Aorta (tissue), 5 donors: ENCODE results near the gene RGMA. TPM values are rescaled to one million over a fixed set of nuclear protein-coding genes. Genes with fewer than 3 reads are reported as not detected.

ENCODE experiments used
- ATAC-seq: fragments of 200-7000 bp; cut with Tn5 transposase; one replicate; pipeline ENCODE4 v1.9.1; 2022; ENCODE audit warnings: moderate library complexity; ENCODE audit not compliant: low FRiP score
- DNase-seq, 2 donors: peaks; one replicate each; pipeline ENCODE4 v3.0.0-alpha.2; 2020
- H3K27ac ChIP-seq, 2 donors: one replicate each; pipeline ENCODE4 v1.5.1; 2013; ENCODE audit warnings: low read length in 2 of 2, mild to moderate bottlenecking in 2 of 2, moderate library complexity in 2 of 2, control low read depth in 1 of 2, inconsistent platforms in 1 of 2, low read depth in 1 of 2
- H3K27me3 ChIP-seq, 2 donors: one replicate each; pipeline ENCODE4 v1.6.1; 2013; ENCODE audit warnings: control low read depth in 1 of 2, low read length in 1 of 2, mild to moderate bottlenecking in 1 of 2, moderate library complexity in 1 of 2; ENCODE audit not compliant: insufficient read depth in 2 of 2, control insufficient read depth in 1 of 2
- H3K36me3 ChIP-seq, 2 donors: one replicate each; pipeline ENCODE4 v1.6.1; 2013; ENCODE audit warnings: control low read depth in 1 of 2, low read length in 1 of 2, mild to moderate bottlenecking in 1 of 2; ENCODE audit not compliant: insufficient read depth in 2 of 2, control insufficient read depth in 1 of 2
- H3K4me1 ChIP-seq, 2 donors: one replicate each; pipeline ENCODE4 v1.6.1; 2013; ENCODE audit warnings: low read length in 2 of 2, control low read depth in 1 of 2, mild to moderate bottlenecking in 1 of 2, moderate library complexity in 1 of 2; ENCODE audit not compliant: insufficient read depth in 2 of 2, control insufficient read depth in 1 of 2
- H3K4me3 ChIP-seq, 2 donors: one replicate each; pipeline ENCODE4 v1.5.1; 2013; ENCODE audit warnings: low read length in 2 of 2, control low read depth in 1 of 2, mild to moderate bottlenecking in 1 of 2
- H3K9me3 ChIP-seq: one replicate; pipeline ENCODE4 v1.6.1; 2013; ENCODE audit warnings: mild to moderate bottlenecking, low read length; ENCODE audit not compliant: control insufficient read depth
- WGBS, 2 donors: extraction: QIAGEN DNeasy Blood & Tissue Kit; methylation state at CpG; one replicate each; pipeline ENCODE4 v1.1.7; 2013; 5-methylcytosine and 5-hydroxymethylcytosine counted together
- intact Hi-C, 2 donors: fragments of 100-400 bp; cut with DNase I; formaldehyde crosslinking; loops; one replicate each; pipeline versions ENCODE4 v1.14.2 to v1.15.0; 2022
- polyA plus RNA-seq, 2 donors: library from polyadenylated mRNA; stranded (reverse); fragments of 200-250 nt; gene quantifications; one replicate each; pipeline ENCODE4 v1.2.3, GENCODE V29; 2013
- total RNA-seq, 2 donors: library from RNA; stranded (reverse); fragmentation: NEBNext Ultra II Directional; extraction: Animal tissue kit (Norgen Biotek cat#: 25700); gene quantifications; one replicate each; pipeline ENCODE4 v1.2.1, GENCODE V29; 2021
- donor health status: healthy with polysubstance abuse.
- donor health status: Bipolar disorder and iron deficiency.
- donor health status: DM: no; HTN: no; CAD: no.
- donor health status: DM: no; HTN: no; CAD: no.
- donor health status: DM: yes; HTN: yes; CAD: no.

RGMA gene
- total and polyA plus RNA-seq, 4 donors, result 4.4 to 50.3 (median 19.4) TPM

DNA sequence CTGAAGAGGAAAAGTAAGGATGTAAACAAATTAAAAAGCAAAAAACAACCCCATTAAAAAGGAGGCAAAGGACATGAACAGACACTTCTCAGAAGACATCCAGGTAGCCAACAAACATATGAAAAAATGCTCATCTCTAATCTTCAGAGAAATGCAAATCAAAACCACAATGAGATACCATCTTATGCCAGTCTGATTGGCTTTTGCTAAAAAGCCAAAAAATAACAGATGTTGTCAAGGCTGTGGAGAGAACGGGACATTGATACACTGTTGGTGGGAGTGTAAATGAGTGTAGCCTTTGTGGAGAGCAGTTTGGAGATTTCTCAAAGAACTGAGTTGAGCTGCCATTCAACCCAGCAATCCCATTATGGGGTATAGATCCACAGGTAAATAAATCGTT is 18.6 kb upstream of the RGMA start:
- no peak overlapping the region for H3K27ac ChIP-seq
- H3K9me3 ChIP-seq, result peaks cover 5% of the 10 kb centered on the region
- no peak for DNase-seq
- 93 to 95% methylated on average over 2 of the region's 2 CpGs for WGBS, 2 donors
- intact Hi-C loops, result no loop called here
- no peaks in the 10 kb centered on the region for H3K4me1 ChIP-seq
- no peak overlapping the region for H3K4me3 ChIP-seq
- no peaks in the 10 kb centered on the region for H3K27me3 ChIP-seq
- no peak for ATAC-seq
- H3K36me3 ChIP-seq, result no peaks in the 10 kb centered on the region

DNA sequence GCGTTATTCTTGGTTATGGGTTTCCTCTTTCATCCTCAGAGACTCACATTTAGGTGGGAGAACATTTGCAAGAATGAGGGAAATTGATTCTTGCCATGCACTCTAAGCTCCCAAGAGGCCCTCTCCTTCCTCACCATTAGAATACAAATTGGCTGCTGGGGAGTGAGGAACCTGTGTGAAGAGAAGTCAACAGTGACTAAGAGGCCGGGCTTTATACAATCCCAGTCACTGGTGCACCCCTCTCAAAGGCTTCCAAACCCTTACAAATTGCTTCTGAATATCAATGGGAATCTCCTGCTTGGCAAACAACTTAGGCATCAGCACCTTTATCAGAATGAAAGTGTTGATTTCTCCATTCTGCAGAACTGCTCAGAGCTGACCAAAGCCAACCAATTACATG is 16.5 kb upstream of the RGMA start:
- peaks cover 6% of the 10 kb centered on the region for H3K9me3 ChIP-seq
- no peaks in the 10 kb centered on the region for H3K27me3 ChIP-seq
- H3K36me3 ChIP-seq, result no peaks in the 10 kb centered on the region
- 82 to 84% methylated on average over 2 of the region's 2 CpGs for WGBS, 2 donors
- ATAC-seq (no peak), DNase-seq (no peak)
- no peak overlapping the region for H3K27ac ChIP-seq
- H3K4me3 ChIP-seq, result no peak overlapping the region
- no peaks in the 10 kb centered on the region for H3K4me1 ChIP-seq
- intact Hi-C loops, result no loop called here

- peaks cover 6% of the 10 kb centered on the region for H3K9me3 ChIP-seq
- no peak for ATAC-seq
- no peaks in the 10 kb centered on the region for H3K27me3 ChIP-seq
- H3K4me1 ChIP-seq, result no peaks in the 10 kb centered on the region
- H3K36me3 ChIP-seq, result no peaks in the 10 kb centered on the region
- intact Hi-C loops, result no loop called here
- no peak overlapping the region for H3K27ac ChIP-seq
- no peak for DNase-seq
- H3K4me3 ChIP-seq, result no peak overlapping the region
- WGBS, 2 donors, result 87 to 89% methylated on average over 2 of the region's 2 CpGs
Measured at GRCh38 chr15:93103823-93104222, 14.8 kb upstream of the RGMA start.

DNA sequence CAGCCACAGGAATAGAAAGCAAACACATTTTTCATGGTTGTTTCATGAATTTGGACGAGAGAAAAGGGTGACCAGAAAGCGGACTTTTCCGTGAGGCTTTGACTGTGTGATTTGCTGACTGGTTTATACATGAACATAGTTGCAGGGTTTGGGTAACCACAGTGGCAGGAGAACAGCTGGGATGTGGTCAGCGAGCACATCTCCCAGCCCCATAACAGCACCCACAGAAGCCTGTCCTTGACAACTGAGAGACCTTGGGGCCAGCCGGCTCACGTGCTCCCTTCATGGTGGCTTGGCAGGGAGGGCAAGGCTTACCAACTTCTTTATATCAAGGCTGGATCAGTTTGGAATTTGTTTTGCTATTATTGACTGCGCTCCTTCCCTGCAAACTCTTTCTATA is 13.2 kb upstream of the RGMA start:
- Histone ChIP-seq H3K36me3 (no peaks in the 10 kb centered on the region), H3K27me3 (no peaks in the 10 kb centered on the region), H3K4me1 (no peaks in the 10 kb centered on the region), H3K4me3 (no peak overlapping the region), H3K9me3 (peaks cover 7% of the 10 kb centered on the region), H3K27ac (no peak overlapping the region)
- DNase-seq (no peak), ATAC-seq (no peak)
- intact Hi-C loops, result no loop called here
- WGBS, 2 donors, result 90 to 91% methylated on average over 7 of the region's 7 CpGs

DNA sequence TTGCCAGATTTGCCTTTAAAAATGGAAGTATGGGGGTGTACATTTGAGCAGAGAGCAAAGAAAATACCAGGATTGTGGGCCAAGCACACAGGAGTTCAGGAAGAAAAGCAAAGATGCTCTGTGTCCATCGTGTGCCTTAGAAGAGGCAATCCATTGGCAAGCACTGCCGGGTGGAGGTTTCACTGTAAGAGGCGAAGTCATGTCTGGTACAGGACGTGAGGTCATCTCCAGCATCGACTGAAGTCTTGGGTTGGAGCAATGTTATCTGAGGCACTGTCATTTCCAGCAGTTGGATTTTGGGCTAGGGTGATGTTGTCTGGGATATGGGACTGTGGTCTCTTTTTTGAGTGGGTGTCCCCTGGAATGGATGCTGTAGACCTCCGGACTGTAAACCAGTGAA is 4.8 kb upstream of the RGMA start:
- ATAC-seq (no peak), DNase-seq (no peak)
- intact Hi-C loops, result no loop called here
- H3K27ac ChIP-seq, result no peak overlapping the region
- H3K4me1 ChIP-seq, result no peaks in the 10 kb centered on the region
- 55 to 59% methylated on average over 6 of the region's 6 CpGs for WGBS, 2 donors
- H3K27me3 ChIP-seq, result no peaks in the 10 kb centered on the region
- no peak overlapping the region for H3K4me3 ChIP-seq
- H3K36me3 ChIP-seq, result no peaks in the 10 kb centered on the region
- H3K9me3 ChIP-seq, result peaks cover 2% of the 10 kb centered on the region

DNA sequence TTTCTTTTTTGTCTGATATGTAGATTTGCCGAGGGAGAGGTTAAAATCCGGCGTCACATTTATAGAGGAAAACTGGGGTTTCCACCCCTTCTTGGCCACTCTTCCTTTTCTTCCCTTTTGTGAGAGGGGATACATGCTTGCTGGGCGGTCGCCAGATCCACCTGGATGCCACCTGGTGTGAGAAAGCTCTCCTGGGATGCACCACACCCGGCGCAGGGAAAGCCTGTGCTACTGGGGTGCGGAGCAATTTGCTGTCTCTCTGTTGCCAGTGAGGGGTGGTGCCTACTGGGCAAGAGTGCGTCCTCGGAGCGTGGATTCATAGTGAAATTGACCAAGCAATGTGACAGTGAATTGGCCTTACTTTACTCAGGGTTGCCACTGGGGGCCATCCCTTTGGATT is 2.5 kb upstream of the RGMA start:
- intact Hi-C loops, result no loop called here
- no peak for ATAC-seq
- H3K27ac ChIP-seq, result no peak overlapping the region
- no peak overlapping the region for H3K4me3 ChIP-seq
- no peaks in the 10 kb centered on the region for H3K4me1 ChIP-seq
- 92 to 96% methylated on average over 11 of the region's 11 CpGs for WGBS, 2 donors
- DNase-seq, result no peak
- H3K27me3 ChIP-seq, result no peaks in the 10 kb centered on the region
- H3K9me3 ChIP-seq, result no peaks in the 10 kb centered on the region
- H3K36me3 ChIP-seq, result no peaks in the 10 kb centered on the region

- intact Hi-C loops, result no loop called here
- 10 to 12% methylated on average over 29 of the region's 29 CpGs for WGBS, 2 donors
- no peaks in the 10 kb centered on the region for H3K9me3 ChIP-seq
- H3K4me1 ChIP-seq, result no peaks in the 10 kb centered on the region
- DNase-seq, result no peak
- no peak for ATAC-seq
- H3K4me3 ChIP-seq, result peak overlapping the region in 1 of 2 donors; percentile 63
- no peak overlapping the region for H3K27ac ChIP-seq
- H3K36me3 ChIP-seq, result no peaks in the 10 kb centered on the region
- H3K27me3 ChIP-seq, result no peaks in the 10 kb centered on the region
Measured at GRCh38 chr15:93089727-93090305, 805 bp upstream of the RGMA start.

DNA sequence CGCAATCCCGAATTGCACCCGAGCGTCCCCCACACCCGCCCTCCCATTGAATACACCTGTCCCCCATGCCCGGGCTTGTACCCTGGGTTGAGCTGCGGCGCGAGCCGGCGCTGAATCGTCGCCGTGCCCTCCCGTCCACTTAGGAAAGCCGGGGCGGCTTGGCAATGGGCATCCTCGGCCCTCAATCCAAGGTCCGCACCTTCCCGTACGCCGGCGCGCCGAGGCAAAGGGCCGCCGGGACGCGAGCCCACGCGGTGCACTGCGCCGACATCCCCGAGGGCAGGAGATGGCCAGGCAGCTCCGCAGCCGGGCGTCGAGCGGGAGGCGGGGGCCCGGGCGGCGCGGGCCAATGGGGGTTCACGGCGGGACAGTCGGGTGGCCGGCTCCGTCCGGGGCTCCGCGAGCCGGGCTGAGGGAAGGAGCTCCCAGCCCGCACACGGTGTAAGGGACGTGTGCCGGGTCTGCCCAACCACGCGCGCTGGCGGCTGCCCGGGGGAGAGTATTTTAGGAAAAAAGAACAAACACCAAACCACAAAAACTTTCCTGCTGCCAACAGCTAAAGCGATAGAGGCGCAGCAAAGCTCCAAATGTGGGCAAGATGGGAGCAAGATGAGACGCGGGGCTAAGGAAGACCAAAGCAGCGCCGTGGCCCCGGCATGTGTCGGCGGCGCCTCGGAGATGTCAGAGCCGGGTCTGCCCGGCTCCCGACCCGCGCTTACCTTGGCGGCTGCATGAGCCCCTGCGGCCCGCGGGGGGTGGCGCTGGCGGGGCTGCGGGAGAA is 621 bp downstream of the RGMA start:
- ATAC-seq, result peak; percentile 56
- 0% methylated on average over 54 to 85 of the region's 85 CpGs for WGBS, 2 donors
- Histone ChIP-seq H3K27ac (no peak overlapping the region), H3K36me3 (no peaks in the 10 kb centered on the region), H3K27me3 (no peaks in the 10 kb centered on the region), H3K4me3 (peak overlapping the region; percentile 35 to 63), H3K4me1 (no peaks in the 10 kb centered on the region), H3K9me3 (no peaks in the 10 kb centered on the region)
- intact Hi-C loops, result no loop called here
- DNase-seq, result peak; percentile 59 to 83

GRCh38 chr15:93087825-93088199 is 1.2 kb downstream of the RGMA start:
- Histone ChIP-seq H3K36me3 (no peaks in the 10 kb centered on the region), H3K4me1 (no peaks in the 10 kb centered on the region), H3K4me3 (peak overlapping the region; percentile 31 to 63), H3K27ac (no peak overlapping the region), H3K9me3 (no peaks in the 10 kb centered on the region), H3K27me3 (no peaks in the 10 kb centered on the region)
- 1 to 3% methylated on average over 14 of the region's 14 CpGs for WGBS, 2 donors
- ATAC-seq, result peak; percentile 88
- peak; percentile 78 to 91 for DNase-seq
- intact Hi-C loops, result no loop called here
